NCI-H226 (cell line): Measurements from ENCODE around the gene WDR45.
"Not testable (repeated sequence)": the region's sequence is repeated elsewhere in the genome, so short reads cannot be mapped to it uniquely, and the experiment has no call there.

Experiments used
- DNase-seq: peaks from one replicate; pipeline ENCODE4 v3.0.0-alpha.2; 2015

The WDR45 gene

DNA sequence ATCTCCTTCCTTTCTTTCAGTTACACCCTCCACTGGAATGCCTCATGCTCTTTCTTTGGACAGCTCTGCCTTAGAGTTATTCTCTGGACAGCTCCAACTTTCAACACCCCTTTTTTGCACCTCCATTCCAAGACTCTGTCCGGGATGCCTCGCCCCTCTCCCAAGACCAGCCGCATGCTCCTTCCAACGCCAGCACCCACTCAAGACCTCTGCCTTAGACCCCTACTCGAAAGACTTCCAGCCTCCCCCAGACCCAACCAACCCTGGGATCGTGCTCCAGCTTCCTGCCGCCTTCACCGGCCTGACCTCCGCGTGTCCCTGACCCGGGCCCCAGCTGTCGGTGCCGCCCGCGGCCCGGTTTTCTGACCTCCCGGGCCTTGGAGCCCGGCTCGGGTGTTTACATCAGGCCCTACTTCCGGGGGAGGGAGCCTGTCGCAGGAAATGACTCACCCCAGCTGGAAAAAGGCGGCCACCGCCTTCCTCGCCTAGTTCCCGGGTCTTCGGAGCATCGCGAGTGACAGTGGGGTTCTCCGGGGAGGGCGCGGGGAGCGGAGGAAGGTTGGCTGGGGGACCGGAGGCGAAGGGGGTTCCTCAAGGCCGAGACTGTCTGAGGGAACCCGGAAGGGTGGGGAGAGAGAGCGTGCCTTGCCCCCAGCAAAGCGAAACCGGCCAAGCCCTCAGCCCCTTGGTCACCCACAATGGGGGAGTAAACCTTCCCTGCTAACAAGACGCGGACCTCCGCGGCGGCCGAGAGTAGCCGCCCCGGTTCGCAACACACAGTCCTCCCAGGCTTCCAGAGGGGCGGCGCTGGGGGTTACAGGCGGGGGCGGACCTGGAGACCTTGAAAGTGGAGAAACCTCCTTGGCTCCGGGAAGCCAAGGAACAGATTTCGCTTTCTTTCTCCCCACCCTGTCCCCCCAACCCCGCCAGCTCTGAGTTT, at the start of gene WDR45:
TSS of gene WDR45 (minus strand) at position 399 of the 940 bp plus-strand sequence. CDS start 1,792 bp downstream, outside the sequence.
- peak; percentile 67 for DNase-seq

DNA sequence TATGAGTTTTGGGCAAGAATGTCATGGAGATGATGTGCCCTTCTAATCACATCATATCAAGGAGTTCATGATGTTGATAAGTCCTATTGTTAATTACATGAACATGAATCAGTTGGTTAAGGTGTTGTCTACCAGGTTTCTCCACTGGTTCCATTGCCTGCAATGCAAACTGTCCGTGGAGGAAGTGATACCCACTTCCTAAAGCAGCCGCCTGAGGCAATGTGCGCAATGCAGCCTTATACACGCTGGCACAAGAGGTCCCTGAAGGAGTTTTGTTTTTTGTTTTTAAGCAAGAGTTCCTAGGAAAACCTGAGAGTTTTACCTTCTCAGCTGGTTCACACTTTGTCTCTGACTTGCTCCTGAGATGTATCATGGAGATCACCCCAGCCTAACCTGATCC, 49.7 kb upstream of the WDR45 start:
- DNase-seq: no peak

DNA sequence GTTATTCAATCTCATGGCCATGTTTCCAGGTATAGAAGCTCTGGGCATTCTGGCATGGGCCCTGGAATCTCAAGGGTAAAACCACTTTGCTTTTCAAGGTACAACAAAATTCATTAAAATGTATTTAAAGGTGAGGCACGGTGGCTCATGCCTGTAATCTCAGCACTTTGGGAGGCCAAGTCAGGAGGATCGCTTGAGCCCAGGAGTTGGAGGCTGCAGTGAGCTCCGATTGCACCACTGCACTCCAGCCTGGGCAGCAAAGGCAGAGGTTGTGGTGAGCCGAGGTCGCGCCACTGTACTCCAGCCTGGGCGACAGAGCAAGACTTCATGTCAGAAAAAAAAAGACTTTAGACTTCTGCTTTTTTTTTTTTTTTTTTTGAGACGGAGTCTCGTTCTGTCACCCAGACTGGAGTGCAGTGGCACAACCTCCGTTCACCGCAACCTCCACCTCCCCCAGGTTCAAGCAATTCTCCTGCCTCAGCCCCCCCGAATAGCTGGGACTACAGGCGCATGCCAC, 48.1 kb upstream of the WDR45 start:
- not testable (repeated sequence) for DNase-seq

DNA sequence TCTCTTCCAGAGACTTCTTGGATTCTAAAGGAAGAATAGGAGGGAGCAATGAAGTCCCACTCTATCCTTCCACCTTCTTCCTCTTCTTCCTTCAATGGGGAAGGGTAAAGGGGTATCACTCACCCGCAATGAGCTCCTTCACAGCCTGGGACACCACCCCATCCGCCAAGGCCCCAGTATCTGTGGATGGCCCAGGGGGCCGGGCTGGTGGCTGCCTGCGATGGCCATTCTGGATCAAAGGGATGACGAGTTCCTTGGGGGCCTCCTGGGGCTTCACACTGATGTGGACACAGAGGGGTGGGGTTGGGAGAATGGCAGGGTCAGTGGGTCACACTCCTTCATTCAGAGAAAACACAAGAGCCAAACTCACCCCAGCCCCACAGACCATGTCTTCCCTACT, 42.8 kb upstream of the WDR45 start:
- DNase-seq: no peak

DNA sequence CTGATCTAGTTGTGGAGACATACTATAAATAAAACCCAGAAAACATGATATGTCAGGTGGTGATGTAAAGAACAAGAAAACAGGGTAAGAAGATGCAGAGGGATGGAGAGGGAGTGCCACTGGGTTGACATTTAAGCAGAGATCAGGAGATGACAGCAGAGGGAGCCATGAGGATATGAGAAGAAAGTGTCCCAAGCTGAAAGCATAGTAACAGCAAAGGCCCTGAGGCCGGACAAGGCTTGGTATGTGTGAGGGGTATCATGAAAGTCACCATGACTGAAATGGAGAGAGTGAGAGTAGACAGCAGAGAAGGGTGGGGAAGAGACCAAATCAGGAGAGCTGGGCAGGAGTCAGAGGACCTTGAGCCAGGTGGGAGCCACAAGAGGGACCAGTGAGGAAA, 40.4 kb upstream of the WDR45 start:
- no peak for DNase-seq

DNA sequence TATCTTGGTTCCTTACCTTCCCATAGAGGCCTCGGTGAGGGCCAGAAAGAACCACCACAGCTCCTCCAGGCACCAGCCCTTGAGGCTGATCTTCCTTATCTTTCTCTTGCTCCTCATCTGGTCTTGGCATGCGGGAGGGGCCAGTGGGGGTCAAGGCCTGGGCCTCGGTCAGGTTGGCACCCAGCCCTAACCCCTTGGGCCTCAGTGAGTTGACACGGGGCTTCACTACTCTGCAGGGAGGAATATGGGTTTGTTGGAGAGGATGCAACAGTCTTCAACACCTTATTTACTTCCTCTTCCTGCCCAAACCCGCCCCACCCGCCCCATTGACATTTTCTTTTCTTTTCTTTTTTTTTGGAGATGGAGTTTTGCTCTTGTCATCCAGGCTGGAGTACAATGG, 37.9 kb upstream of the WDR45 start:
- no peak for DNase-seq

DNA sequence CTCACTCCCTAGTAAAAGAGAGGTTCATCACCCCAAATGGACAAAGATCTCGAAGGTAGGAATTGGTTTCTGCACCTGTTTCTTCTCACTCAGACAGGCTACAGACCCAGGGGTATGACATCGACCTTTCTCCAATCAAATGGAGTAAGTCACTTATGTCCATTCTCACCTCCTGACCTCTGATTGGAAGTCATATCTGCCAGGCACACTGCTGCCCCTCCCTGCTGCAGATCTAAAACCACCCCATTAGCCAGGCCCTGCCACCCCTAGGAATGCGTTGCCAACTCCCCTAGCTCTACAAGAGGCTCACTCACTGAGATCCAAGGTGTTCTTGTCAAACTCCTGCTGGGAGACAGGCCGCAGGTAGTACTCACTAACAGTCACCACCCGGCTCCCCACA, 37.0 kb upstream of the WDR45 start:
- DNase-seq: no peak

DNA sequence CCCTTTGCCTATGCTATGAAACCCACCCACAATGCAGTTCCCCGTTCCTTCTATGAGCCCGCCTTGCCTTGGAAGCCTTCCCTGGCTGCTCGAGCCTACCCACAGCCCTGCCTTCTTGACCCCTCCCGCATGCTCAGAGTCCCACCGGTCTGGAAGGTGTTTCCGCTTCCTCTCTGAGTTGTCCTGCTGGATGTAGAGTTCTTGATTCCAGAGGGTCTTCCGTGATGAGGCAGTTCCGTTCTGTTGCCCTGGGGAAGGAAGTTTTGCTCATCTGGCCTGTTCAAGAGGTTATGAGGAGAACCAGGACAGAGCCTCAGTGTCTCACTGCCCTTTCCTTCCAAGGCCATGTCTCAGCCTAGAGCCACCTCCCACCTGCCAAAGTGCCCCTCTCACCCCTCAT, 36.4 kb upstream of the WDR45 start:
- DNase-seq: no peak

DNA sequence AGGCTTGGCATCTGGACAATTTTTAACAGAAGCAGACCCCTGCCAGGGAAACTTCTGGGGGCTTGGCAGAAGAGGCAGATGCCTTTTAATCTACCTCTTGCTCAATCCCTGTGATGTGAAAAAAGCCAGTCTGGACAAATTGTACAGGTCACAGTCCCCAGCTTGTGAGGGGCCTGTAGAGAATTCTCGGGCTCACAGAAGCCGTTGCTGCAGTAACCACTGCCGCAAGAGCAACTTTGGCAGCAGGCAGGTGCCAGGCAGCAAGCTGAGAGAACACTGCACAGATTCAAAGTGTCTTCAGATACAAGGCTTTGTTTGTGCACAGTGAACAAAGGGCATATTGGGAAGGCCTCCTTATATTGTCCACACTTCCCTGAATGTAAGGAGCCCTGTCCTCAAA, 32.1 kb upstream of the WDR45 start:
- no peak for DNase-seq

DNA sequence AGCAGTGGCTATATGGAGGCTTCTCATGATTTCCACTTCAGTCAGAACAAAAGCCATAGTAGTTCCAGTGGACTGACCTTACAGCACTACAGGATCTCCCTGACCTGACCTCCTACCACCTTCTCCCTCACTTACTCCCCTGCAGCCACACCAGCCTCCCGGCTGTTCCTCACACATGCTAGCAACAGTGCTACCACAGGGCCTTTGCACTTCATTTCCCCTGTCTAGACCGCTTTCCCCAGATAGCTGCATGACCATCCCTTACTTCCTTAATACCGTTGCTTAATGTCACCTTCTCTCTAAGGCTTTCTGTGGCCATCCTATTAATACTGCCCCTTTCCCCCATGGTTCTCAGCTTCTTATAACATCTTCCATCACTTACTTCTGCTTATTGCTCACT, 30.7 kb upstream of the WDR45 start:
- no peak for DNase-seq

DNA sequence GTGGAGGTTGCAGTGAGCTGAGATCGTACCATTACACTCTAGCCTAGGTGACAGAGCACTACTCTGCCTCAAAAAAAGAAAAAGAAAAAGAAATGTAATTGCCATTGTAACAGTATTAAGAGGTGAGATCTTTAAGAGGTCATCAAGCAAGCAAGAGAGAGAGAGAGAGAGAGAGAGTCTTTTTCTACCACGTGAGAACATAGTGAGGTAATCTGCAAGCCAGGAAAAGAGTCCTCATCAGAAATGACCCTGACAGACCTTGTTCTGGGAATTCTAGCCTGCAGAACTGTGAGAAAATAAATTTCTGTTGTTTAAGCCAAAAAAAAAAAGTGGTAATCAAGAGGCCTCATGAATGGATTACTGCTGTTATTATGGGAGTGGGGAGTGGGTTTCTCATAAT, 29.0 kb upstream of the WDR45 start:
- no peak for DNase-seq

DNA sequence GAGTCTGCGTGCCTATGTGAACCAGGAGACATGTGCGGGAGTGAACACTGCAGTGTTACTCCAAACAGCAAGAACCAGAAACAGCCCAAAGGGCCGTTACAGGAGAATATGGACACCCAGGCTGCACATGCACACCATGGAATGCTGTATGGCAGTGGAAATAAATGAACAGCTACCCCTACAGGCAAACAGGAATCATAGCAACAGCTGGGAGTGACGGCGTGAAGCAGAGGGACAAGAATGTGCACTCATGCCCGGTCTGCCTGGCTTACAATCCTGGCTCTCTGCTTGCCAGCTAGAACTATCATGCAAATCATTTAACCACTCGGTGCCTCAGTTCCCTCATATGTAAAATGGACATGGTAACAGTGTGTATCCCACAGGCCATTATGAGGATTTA, 27.2 kb upstream of the WDR45 start:
- DNase-seq: peak; percentile 2

DNA sequence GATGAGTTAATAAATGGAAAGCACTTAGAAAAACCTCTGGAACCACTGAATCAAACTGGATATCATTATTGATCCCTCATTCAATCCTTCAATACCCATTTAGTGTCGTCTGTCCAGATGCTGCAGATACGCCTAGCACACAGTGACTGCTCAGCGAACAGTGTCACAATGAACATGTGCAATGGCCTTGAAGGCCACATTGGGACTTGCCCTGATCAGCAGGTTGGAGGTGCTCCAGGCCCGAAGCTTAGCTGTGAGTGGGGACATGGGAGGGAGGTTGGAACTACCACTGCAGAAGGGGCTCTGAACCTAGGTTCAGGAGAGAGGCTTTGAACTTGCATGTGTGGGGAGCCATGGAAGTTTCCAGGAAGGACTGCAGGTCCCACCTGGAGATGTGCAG, 26.6 kb upstream of the WDR45 start:
- DNase-seq: no peak

DNA sequence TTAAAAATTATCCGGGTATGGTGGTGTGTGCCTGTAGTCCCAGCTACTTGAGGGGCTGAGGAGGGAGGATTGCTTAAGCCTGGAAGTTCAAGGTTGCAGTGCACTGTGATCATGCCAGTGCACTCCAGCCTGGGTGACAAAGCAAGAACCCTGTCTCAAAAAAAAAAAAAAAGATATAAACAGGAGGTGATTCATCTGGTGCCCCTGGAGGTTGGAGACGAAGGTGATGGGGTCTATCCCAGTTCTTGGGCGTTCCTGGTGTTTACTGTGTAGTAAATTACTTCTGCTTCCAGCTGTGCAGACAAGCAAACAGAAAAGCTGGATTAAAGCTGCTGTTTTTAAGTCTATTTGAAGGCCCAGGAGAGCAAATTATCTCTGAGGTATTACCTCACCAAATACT, 23.9 kb upstream of the WDR45 start:
- no peak for DNase-seq

DNA sequence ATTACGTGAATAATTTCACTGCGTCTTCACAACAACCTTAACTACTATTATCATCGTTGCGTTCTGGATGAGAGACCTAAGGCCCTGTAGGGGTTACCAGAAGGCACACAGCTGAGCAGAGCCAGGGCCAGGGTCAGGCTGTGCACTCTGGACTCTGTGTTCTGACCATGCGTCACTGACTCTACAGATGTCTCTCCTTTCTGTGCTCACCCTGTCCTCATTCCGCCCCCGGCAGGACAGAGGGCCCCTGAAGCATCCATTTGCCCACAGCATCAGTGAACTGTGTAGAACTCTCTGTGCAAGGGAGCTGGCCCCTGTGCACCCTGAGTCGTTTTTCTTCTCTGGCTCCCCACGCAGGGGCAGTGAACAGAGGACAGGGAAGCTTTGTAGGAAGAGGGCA, 22.5 kb upstream of the WDR45 start:
- no peak for DNase-seq

DNA sequence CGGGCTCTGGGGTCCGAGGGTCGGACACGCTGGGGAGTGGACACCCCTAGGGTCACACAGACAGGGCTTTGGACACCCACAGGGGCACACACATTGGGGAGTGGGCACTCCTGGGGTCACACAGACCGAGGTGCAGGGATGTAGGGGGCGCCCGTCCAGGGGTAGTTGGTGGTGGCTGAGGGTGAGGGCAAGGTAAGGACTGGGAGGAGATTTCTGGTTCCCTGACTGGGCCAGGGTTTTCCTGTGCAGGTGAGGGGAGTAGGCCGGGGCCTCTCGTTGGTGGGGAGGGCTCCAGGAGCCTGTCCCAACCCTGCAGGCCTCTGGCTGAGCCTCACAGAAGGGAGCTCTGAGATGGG, 21.9 kb upstream of the WDR45 start:
- no peak for DNase-seq

DNA sequence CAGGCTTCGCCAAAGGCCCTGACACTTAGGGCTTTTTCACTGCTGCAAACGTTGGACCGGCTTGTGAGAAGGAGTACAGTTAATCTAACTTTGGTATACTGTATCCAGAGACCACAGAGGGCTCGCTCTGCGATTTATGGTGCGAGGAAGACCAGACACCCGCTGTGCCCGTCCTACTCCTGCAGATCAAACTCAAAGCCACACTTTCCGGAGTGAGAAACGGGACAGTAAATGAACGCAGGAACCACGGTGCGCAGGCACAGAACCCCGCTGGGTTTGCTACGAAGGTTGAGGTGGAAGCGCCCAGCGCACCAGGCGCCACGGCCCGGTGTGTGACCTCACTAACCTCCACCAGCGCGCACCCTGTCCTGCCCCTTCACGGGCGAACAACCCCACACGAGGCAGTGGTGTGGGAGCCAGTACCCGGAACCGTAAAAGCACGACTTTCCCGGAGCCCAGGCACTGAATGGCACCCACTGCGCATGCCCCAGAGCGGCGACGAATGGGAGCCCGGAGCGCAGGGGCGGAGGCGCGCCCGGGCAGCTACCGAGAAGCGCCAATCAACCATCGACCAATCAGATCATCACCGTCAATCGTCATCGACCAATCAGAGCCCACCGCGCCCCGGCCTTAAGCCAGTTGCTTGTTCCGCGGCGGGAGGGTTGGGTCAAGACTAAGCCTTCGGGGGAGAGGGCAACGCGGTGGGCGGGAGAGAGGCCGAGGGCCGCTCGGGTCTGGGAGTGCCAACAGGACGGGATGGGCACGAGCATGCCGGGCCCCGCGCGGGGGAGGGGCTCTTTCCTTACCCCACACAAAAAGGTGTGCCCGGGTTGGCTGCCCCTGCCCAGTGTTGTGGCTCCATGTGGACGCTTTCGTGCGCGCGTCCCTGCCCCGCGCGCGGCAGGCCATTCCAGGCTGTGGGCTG, 21.3 kb upstream of the WDR45 start:
- DNase-seq: peak; percentile 83

DNA sequence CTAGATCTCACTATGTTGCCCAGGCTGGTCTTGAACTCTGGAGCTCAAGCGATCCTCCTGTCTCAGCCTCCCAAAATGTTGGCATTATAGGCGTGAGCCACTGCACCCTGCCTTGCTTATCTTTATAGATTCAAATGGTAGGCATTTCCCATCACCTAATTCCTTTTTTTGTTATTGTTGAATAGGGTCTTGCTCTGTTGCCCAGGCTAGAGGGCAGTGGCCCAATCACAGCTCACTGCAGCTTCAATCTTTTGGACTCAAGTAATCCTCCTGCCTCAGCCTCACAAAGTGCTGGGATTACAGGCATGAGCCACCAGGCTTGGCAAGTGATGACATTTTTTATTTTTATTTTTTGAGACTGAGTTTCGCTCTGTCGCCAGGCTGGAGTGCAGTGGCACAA, 16.7 kb upstream of the WDR45 start:
- DNase-seq: no peak

DNA sequence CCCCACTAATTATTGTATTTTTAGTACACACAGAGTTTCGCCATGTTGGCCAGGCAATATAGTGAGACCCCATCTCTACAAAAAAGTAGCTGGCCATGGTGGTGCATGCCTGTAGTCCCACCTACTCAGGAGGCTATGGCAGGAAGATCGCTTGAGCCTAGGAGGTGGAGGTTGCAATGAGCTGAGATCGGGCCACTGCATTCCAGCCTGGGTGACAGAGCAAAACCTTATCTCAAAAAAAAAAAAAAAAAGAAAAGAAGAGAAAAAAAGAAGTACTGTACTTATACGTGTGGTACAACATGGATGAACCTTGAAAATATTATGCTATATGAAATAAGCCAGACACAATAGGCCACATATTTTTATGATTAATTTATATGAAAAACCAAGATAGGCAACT, 9.9 kb upstream of the WDR45 start:
- no peak for DNase-seq

DNA sequence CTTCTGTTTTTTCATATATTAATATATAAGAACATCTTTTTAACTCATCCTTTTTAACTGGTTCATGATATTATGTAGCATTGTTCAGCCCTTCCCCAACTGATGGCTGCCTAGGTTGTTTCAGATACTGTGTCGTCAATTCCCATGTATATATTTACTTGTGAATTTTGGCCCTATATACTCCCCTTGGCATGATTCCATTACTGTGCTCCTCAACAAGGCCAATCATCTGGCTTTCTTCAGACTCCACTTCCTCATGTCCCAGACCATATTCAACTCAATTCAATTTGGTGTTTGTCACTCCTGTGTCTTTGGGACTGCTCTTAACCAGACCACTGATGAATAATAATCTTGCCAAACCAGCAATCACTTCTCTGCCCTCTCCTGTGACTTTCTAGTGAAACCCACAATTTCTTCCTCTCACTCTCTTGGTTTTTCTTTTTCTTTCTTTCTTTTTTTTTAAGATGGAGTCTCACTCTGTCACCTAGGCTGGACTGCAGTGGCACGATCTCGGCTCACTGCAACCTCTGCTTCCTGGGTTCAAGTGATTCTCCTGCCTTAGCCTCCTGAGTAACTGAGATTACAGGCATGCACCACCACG, 2.7 kb upstream of the WDR45 start:
- DNase-seq: no peak

DNA sequence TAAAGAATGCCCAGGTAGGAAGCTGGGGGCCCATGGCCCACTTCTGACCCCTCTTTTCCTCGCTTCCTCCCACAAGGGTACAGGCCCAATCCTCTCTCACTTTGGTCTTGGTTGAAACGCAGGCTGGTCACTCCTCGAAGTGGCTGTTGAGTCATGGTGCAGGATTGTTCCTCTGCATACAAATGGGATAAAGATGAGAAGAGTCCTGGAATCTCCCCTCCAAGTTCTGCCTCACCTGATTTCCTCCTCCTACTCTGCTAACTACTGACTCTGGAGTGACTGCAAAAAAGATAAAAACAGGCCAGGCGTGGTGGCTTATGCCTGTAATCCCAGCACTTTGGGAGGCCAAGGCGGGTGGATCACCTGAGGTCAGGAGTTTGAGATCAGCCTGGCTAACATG, 1.7 kb downstream of the WDR45 start:
- no peak for DNase-seq

DNA sequence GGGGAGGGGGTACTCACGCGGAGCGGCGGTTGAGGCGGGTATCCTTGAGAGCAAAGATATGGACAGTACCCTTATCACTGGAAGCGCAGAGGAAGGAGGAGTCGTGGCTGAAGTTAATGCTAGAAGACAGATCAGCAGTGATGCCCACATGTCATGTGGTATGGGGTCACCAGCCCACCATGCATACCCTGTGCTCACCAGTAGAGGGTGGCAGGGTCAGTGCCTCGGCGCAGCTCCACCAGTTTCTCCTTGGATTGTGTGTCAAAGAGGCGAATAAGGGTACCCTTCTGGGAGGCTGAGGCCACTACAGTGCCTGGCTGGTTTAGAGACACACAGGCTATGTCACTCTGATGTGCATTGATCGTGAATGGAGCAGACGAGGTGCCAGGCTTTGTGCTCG, 4.3 kb downstream of the WDR45 start:
- no peak for DNase-seq
